Uterus (tissue), 4 donors: Measurements from ENCODE around the gene GAA. TPM values are rescaled to one million over a fixed set of nuclear protein-coding genes. Genes with fewer than 3 reads are reported as not detected.

ENCODE experiments used
- DNase-seq, 2 donors: peaks; one replicate each; pipeline ENCODE4 v3.0.0-alpha.2; 2019 to 2020
- H3K27ac ChIP-seq, 2 donors: fragments of 200-600 bp; sonication (generic); 1 replicate in 1 of 2; 2 replicates in 1 of 2; pipeline ENCODE4 v1.5.1; 2016 to 2018
- H3K27me3 ChIP-seq, 2 donors: fragments of 200-600 bp; sonication (generic); one replicate each; pipeline ENCODE4 v1.5.1; 2018 to 2019; ENCODE audit warnings: control low read depth in 1 of 2
- H3K36me3 ChIP-seq, 2 donors: fragments of 200-600 bp; sonication (generic); one replicate each; pipeline ENCODE4 v1.5.1; 2019; ENCODE audit warnings: control low read depth in 1 of 2
- H3K4me1 ChIP-seq, 2 donors: fragments of 200-600 bp; sonication (generic); one replicate each; pipeline ENCODE4 v1.5.1; 2018 to 2019; ENCODE audit warnings: control low read depth in 1 of 2
- H3K4me3 ChIP-seq, 2 donors: fragments of 200-600 bp; sonication (generic); 1 replicate in 1 of 2; 2 replicates in 1 of 2; pipeline ENCODE4 v1.5.1; 2018 to 2019; ENCODE audit warnings: mild to moderate bottlenecking in 1 of 2
- H3K9me3 ChIP-seq, 2 donors: fragments of 200-600 bp; sonication (generic); one replicate each; pipeline ENCODE4 v1.5.1; 2019; ENCODE audit warnings: control low read depth in 1 of 2
- POLR2A ChIP-seq, 2 donors: fragments of 450-650 bp; IDR thresholded peaks; one replicate each; pipeline ENCODE4 v1.6.1; 2016; ENCODE audit warnings: antibody characterized with exemption in 2 of 2, mild to moderate bottlenecking in 1 of 2, moderate library complexity in 1 of 2
- intact Hi-C: fragments of 100-400 bp; cut with DNase I; formaldehyde crosslinking; loops from one replicate; pipeline ENCODE4 v1.15.1; 2023; ENCODE audit warnings: low total_unique reads
- total RNA-seq, 4 donors: library from RNA; depleted of rRNA in 3 of 4; stranded (reverse); fragments of >200 nt in 3 of 4; gene quantifications; one replicate each; pipeline versions ENCODE4 v1.1.0 to v1.2.4, GENCODE V29; 2014 to 2023
- TF ChIP-seq, protein P1 (sequence below), 4 experiments: fragments of 200-600 bp in 2 of 4; fragments of 450-650 bp in 2 of 4; sonication (generic) in 2 of 4; IDR thresholded peaks; one replicate each; pipeline ENCODE4 v1.5.1; 2016 to 2019; ENCODE audit warnings: antibody characterized with exemption in 4 of 4, mild to moderate bottlenecking in 2 of 4, moderate library complexity in 1 of 4
- donor health status: DM: yes; HTN: yes; CAD: no.

The GAA gene
- total RNA-seq, 4 donors from 2014 or later, result 23.1 to 48.3 (median 35.6) TPM

DNA sequence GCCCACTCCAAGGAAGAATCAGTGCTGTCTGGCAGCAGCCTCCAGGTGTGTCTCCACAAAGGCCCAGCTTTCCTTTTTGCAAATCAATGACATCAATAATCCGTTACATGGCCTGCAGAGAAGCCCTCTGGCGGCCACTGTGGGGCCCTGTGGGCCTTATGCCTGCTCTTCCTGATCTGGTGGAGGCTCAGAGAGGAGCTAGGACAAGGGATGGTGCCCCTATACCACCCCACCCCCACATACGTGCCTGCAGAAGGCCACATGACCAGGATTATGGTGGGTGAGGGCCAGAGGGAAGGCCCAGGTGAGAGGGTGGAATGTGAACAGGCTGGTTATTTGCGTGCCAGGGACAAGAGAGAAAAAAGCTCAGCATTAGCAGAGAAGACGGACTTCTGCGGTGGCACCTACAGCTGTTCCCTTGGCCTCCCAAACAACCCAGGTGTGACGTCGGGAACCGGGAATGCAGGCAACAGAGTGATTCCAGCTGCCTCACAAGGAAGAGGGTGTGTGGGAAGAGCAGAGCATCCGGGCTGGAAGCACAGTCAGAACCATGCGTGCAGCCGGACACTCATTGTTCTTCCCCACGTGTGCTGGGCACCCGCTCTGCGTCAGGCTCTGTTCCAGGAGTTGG, 23.1 kb downstream of the GAA start:
- no peak for DNase-seq
- intact Hi-C loops, result no loop called here
- no peak for TF ChIP-seq POLR2A (IDR thresholded peaks at IDR 0.05)
- TF ChIP-seq, protein P1, sequence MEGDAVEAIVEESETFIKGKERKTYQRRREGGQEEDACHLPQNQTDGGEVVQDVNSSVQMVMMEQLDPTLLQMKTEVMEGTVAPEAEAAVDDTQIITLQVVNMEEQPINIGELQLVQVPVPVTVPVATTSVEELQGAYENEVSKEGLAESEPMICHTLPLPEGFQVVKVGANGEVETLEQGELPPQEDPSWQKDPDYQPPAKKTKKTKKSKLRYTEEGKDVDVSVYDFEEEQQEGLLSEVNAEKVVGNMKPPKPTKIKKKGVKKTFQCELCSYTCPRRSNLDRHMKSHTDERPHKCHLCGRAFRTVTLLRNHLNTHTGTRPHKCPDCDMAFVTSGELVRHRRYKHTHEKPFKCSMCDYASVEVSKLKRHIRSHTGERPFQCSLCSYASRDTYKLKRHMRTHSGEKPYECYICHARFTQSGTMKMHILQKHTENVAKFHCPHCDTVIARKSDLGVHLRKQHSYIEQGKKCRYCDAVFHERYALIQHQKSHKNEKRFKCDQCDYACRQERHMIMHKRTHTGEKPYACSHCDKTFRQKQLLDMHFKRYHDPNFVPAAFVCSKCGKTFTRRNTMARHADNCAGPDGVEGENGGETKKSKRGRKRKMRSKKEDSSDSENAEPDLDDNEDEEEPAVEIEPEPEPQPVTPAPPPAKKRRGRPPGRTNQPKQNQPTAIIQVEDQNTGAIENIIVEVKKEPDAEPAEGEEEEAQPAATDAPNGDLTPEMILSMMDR (IDR thresholded peaks at IDR 0.05), result no peak

DNA sequence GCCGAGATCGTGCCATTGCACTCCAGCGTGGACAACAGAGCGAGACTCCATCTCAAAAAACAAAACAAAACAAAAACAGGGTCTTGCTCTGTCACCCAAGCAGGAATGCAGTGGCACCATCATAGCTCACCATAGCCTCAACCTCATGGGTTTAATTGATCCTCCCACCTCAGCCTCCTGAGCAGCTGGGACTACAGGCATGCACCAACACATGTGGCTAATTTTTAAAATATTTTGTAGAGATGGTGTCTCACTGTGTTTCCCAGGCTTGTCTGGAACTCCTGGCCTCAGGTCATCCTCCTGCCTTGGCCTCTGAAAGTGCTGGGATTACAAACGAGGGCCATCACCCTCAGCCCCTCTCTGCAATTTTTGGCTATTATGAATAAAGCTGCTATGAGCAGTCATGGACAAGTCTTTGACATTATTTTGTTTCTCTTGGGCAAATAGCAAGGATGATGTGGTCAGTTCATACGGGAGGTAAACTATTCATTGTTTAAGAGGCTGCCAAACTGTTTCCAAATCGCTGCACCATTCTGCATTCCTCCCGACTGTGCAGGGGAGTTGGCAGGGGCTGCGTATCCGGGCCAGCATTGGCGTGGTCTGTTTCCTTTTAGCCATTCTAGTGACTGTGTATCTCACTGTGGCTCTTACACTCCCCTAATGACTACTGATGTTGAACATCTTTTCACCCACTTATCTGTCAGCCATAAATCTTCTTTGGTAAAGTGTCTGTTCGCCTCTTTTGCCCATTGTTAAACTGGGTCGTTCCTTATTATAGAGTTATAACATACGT, 24.5 kb downstream of the GAA start:
- intact Hi-C loops, result no loop called here
- DNase-seq, result no peak
- no peaks in the 10 kb centered on the region for H3K4me1 ChIP-seq
- TF ChIP-seq, protein P1 (IDR thresholded peaks at IDR 0.05), result no peak
- TF ChIP-seq POLR2A (IDR thresholded peaks at IDR 0.05), result no peak
- no peaks in the 10 kb centered on the region for H3K27me3 ChIP-seq
- H3K4me3 ChIP-seq, result no peak overlapping the region
- H3K9me3 ChIP-seq, result no peaks in the 10 kb centered on the region
- H3K36me3 ChIP-seq, result no peaks in the 10 kb centered on the region
- H3K27ac ChIP-seq, result no peak overlapping the region

More for the DNA sequence above, 23.1 kb downstream of the GAA start:
- no peaks in the 10 kb centered on the region for H3K9me3 ChIP-seq
- H3K36me3 ChIP-seq, result no peaks in the 10 kb centered on the region
- no peak overlapping the region for H3K27ac ChIP-seq
- H3K4me1 ChIP-seq, result no peaks in the 10 kb centered on the region
- H3K4me3 ChIP-seq, result no peak overlapping the region
- H3K27me3 ChIP-seq, result no peaks in the 10 kb centered on the region

GRCh38 chr17:80126449-80126715, 25.0 kb downstream of the GAA start:
- no peaks in the 10 kb centered on the region for H3K4me1 ChIP-seq
- H3K27ac ChIP-seq, result no peak overlapping the region
- no peak for DNase-seq
- H3K4me3 ChIP-seq, result no peak overlapping the region
- H3K36me3 ChIP-seq, result no peaks in the 10 kb centered on the region
- TF ChIP-seq, protein P1 (IDR thresholded peaks at IDR 0.05), result no peak
- no peak for TF ChIP-seq POLR2A (IDR thresholded peaks at IDR 0.05)
- H3K9me3 ChIP-seq, result no peaks in the 10 kb centered on the region
- H3K27me3 ChIP-seq, result no peaks in the 10 kb centered on the region
- intact Hi-C loops, result no loop called here

DNA sequence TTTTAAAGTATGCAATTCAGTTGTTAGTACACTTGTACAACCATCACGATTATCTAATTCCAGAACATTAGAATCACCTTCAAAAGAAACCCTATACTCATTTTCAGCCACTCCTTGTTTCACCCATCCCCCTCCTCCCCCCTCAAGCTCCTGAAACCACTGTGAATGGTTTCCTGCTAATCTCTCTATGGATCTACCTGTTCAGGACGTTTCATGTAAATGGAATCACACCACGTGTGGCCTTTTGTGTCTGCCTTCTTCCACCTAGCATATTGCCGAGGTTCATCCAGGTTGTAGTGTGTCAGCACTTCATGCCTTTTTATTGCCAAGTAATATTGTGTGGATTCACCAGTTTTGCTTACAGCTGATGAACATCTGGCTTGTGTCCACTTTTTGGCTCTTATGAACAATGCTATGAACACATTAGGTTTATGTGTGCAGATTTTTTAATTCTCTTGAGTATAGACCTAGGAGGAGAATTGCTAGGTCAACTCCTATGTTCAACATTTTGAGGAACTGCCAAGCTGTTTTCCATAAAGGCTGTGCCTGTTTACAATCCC, 27.7 kb downstream of the GAA start:
- Histone ChIP-seq H3K36me3 (no peaks in the 10 kb centered on the region), H3K4me1 (no peaks in the 10 kb centered on the region), H3K27me3 (no peaks in the 10 kb centered on the region), H3K4me3 (no peak overlapping the region), H3K9me3 (no peaks in the 10 kb centered on the region), H3K27ac (no peak overlapping the region)
- no peak for DNase-seq
- TF ChIP-seq POLR2A (IDR thresholded peaks at IDR 0.05), result no peak
- TF ChIP-seq, protein P1 (IDR thresholded peaks at IDR 0.05), result no peak
- intact Hi-C loops, result no loop called here

DNA sequence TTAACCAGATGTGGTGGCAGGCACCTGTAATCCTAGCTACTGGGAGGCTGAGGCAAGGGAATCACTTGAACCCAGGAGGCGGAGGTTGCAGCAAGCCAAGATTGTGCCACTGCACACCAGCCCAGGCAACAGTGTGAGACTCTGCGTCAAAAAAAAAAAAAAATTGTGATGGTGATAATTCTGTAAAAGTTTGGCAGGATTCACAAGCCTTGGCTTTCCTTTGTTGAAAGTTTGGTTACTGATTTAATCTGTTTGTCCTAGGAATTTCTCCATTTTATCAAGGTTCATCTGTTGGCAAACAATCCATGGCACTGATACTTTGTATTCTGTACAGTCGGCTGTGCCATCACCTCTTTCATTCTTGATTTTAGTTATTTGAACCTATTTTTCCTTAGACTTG, 29.6 kb downstream of the GAA start:
- H3K4me3 ChIP-seq, result no peak overlapping the region
- no peaks in the 10 kb centered on the region for H3K9me3 ChIP-seq
- H3K36me3 ChIP-seq, result no peaks in the 10 kb centered on the region
- no peaks in the 10 kb centered on the region for H3K27me3 ChIP-seq
- no peak for TF ChIP-seq POLR2A (IDR thresholded peaks at IDR 0.05)
- TF ChIP-seq, protein P1 (IDR thresholded peaks at IDR 0.05), result no peak
- intact Hi-C loops, result no loop called here
- no peak overlapping the region for H3K27ac ChIP-seq
- no peak for DNase-seq
- no peaks in the 10 kb centered on the region for H3K4me1 ChIP-seq
